H1 (cell line): Measurements from ENCODE around the gene THRB. TPM values are rescaled to one million over a fixed set of nuclear protein-coding genes. Genes with fewer than 3 reads are reported as not detected.

Experiments used
- ATF2 ChIP-seq: IDR thresholded peaks from 2 replicates; pipeline ENCODE4 v1.6.1; 2012; ENCODE audit warnings: low read length, inconsistent platforms
- polyA plus RNA-seq, 7 experiments: library from polyadenylated mRNA; depleted of rRNA in 3 of 7; stranded (reverse) in 5 of 7; unstranded in 2 of 7; fragments of >200 nt in 5 of 7; fragments of 200-250 nt in 2 of 7; gene quantifications; 1 replicate in 5 of 7; 2 replicates in 1 of 7; 4 replicates in 1 of 7; pipeline versions ENCODE4 v1.2.1 to v1.2.3, GENCODE V29; 2011 to 2013; ENCODE audit warnings: missing spikeins in 2 of 7, mixed read lengths in 2 of 7
- total RNA-seq: library from RNA; stranded (reverse); fragmentation: NEBNext Ultra II Directional; extraction: Animal tissue kit (Norgen Biotek cat#: 25700); gene quantifications from 2 replicates; pipeline ENCODE4 v1.2.1, GENCODE V29; 2021

THRB gene
- total and polyA plus RNA-seq, 2 of the 8 experiments (the other 6 are each of a cell fraction or from before 2014, with no cell fraction given) = 0.98 to 3.9 TPM

- no peak for TF ChIP-seq ATF2
These were observed 151.4 kb downstream of the THRB start (continued) for GRCh38 chr3:24343084-24343783.
